GM21576 (cell line): Measurements from ENCODE around the gene TANC2.

Experiments used
- ATAC-seq: cut with Tn5 transposase; IDR thresholded peaks from one replicate; pipeline ENCODE4 v1.9.1; 2021; ENCODE audit warnings: mild to moderate bottlenecking, moderate library complexity; ENCODE audit not compliant: unreplicated experiment

The TANC2 gene

DNA sequence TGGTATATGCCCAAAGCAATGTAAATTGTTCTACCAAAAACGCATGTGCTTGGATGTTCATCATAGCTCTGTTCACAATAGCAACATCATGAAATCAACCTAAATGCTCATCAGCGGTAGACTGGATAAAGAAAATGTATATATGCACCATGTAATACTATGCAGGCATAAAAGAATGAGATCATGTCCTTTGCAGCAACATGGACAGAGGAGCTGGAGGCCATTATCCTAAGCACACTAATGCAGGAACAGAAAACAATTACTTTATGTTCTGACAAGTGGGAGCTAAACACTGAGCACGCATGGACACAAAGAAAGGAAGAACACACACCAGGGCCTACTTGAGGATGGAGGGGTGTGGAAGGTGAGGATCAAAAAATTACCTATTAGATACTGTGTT is 33.7 kb downstream of the TANC2 start:
- ATAC-seq, result no peak

DNA sequence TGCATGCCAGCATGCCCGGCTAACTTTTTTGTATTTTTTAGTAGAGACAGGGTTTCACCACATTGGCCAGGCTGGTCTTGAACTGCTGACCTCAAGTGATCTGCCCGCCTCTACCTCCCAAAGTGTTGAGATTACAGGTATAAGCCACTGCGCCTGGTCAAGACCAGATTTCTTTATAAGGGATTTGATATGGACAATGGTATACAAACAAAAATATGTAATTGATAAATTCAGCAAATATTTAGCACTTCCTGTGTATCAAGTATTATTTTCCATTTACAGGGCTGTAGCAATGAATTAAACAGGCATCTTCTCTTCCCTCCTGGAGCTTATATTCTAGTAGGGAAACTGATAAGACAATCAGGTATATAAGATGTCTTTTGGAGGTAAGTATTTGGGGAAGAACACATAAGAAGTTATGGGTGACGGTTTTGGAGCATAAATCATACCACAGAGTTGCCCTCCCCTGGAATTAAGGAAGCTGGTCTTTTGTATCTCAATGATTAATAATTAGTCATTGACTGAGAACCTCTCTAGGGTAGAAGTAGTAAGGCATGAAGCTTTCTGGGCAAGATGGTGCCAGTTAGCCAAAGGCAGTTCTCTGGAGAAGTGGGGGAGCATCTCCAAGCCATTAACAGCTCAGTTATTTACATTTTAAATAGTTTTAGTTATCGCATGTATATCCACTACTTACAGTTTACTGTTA is 35.8 kb downstream of the TANC2 start:
- no peak for ATAC-seq

- no peak for ATAC-seq
These were observed 36.6 kb downstream of the TANC2 start for GRCh38 chr17:63002625-63003024.

DNA sequence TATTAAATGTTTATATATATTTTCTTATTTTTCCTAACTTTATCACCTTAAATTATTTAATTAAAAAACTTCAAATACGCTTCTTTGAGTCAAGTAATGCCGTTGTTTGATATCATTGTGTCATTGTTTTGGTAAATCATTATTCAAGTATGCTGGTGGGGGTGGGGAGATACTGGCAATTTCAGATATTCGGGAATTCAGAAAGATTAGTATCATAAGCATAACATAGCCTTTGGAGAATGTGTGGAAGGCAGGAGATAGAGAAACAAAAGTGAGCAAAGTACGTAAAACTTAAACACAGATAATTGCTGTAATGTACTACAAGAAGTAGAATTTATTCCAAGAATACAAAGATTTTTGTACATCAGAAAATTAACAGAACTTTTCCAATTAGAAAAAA is 49.8 kb downstream of the TANC2 start:
- ATAC-seq, result no peak
